Gastroesophageal sphincter (tissue), 4 donors: Measurements from ENCODE around the gene ALDH1L1. TPM values are rescaled to one million over a fixed set of nuclear protein-coding genes. Genes with fewer than 3 reads are reported as not detected.

Experiments used
- ATAC-seq: fragments of 150-250 bp; one replicate; pipeline ENCODE4 v1.9.1; 2016; ENCODE audit warnings: mild to moderate bottlenecking, moderate library complexity
- H3K27ac ChIP-seq, 4 donors: fragments of 200-600 bp; sonication (generic) in 3 of 4; 1 replicate in 3 of 4; 2 replicates in 1 of 4; pipeline ENCODE4 v1.5.1; 2016 to 2019
- H3K27me3 ChIP-seq: fragments of 200-600 bp; sonication (generic); one replicate; pipeline ENCODE4 v1.5.1; 2019
- H3K36me3 ChIP-seq, 2 donors: fragments of 200-600 bp; sonication (generic); one replicate each; pipeline ENCODE4 v1.5.1; 2019; ENCODE audit warnings: control low read depth in 1 of 2
- H3K4me1 ChIP-seq, 3 donors: fragments of 200-600 bp; sonication (generic); 1 replicate in 2 of 3; 2 replicates in 1 of 3; pipeline ENCODE4 v1.5.1; 2016 to 2019; ENCODE audit warnings: control low read depth in 2 of 3
- H3K4me3 ChIP-seq, 2 donors: fragments of 200-600 bp; sonication (generic); one replicate each; pipeline ENCODE4 v1.5.1; 2019; ENCODE audit warnings: mild to moderate bottlenecking in 1 of 2, moderate library complexity in 1 of 2
- H3K9me3 ChIP-seq, 3 donors: fragments of 200-600 bp; sonication (generic); one replicate each; pipeline ENCODE4 v1.5.1; 2017 to 2019; ENCODE audit warnings: control low read depth in 2 of 3
- CTCF ChIP-seq, 4 experiments: fragments of 200-600 bp in 2 of 4; fragments of 450-650 bp in 2 of 4; sonication (generic) in 1 of 4; IDR thresholded peaks; one replicate each; pipeline ENCODE4 v1.5.1; 2017 to 2019; ENCODE audit warnings: antibody characterized with exemption in 4 of 4, mild to moderate bottlenecking in 2 of 4, moderate library complexity in 2 of 4
- EP300 ChIP-seq: sonication (generic); formaldehyde crosslinking; IDR thresholded peaks from one replicate; pipeline ENCODE4 v1.6.1; 2017; ENCODE audit warnings: antibody characterized with exemption, mild to moderate bottlenecking
- POLR2A ChIP-seq, 2 donors: fragments of 450-650 bp; IDR thresholded peaks; one replicate each; pipeline ENCODE4 v1.6.1; 2017; ENCODE audit warnings: antibody characterized with exemption in 2 of 2, mild to moderate bottlenecking in 2 of 2, moderate library complexity in 1 of 2
- POLR2AphosphoS5 ChIP-seq: sonication (generic); formaldehyde crosslinking; IDR thresholded peaks from one replicate; pipeline ENCODE4 v1.6.1; 2017; ENCODE audit warnings: antibody characterized with exemption
- WGBS, 2 donors: methylation state at CpG; one replicate each; pipeline ENCODE4 v1.1.5; 2018; ENCODE audit warnings: low coverage in 1 of 2; 5-methylcytosine and 5-hydroxymethylcytosine counted together
- total RNA-seq, 4 donors: library from RNA; depleted of rRNA; stranded (reverse); fragments of >200 nt; gene quantifications; one replicate each; pipeline ENCODE4 v1.1.0, GENCODE V29; 2016

ALDH1L1 gene
- total RNA-seq, 4 donors from 2014 or later, result 16.3 to 67.9 (median 38.7) TPM

- H3K27me3 ChIP-seq, result no peaks in the 10 kb centered on the region
- peaks cover 0 to 5% (median 0%) of the 10 kb centered on the region in 3 donors for H3K4me1 ChIP-seq
- peak; percentile 20 for ATAC-seq
- no peak overlapping the region for H3K27ac ChIP-seq
- H3K4me3 ChIP-seq, result no peak overlapping the region
- WGBS, 2 donors, result 49% methylated on average over 9 of the region's 16 CpGs; no CpG with 5 or more reads in 1 of the 2 donors
- TF ChIP-seq POLR2A (IDR thresholded peaks at IDR 0.05) (no peak), CTCF (IDR thresholded peaks at IDR 0.05) (no peak), POLR2AphosphoS5 (peak; percentile 20), EP300 (no peak)
- no peaks in the 10 kb centered on the region for H3K9me3 ChIP-seq
- H3K36me3 ChIP-seq, result peaks cover 0 to 22% of the 10 kb centered on the region in 2 donors
These were observed 50.9 kb downstream of the ALDH1L1 start for GRCh38 chr3:126129398-126129891.

GRCh38 chr3:126128504-126129397 lies 51.6 kb downstream of the ALDH1L1 start:
- Histone ChIP-seq H3K4me3 (no peak overlapping the region), H3K36me3 (peaks cover 0 to 22% of the 10 kb centered on the region in 2 donors), H3K9me3 (no peaks in the 10 kb centered on the region), H3K4me1 (no peaks in the 10 kb centered on the region), H3K27me3 (no peaks in the 10 kb centered on the region), H3K27ac (no peak overlapping the region)
- no peak for TF ChIP-seq EP300
- TF ChIP-seq POLR2AphosphoS5, result no peak
- TF ChIP-seq POLR2A (IDR thresholded peaks at IDR 0.05), result no peak
- no peak for TF ChIP-seq CTCF (IDR thresholded peaks at IDR 0.05)
- no peak for ATAC-seq
- no CpG with 5 or more reads among the region's 13 CpGs for WGBS, 2 donors

GRCh38 chr3:126127904-126128303 lies 52.5 kb downstream of the ALDH1L1 start:
- no peaks in the 10 kb centered on the region for H3K27me3 ChIP-seq
- no peak for ATAC-seq
- no peak for TF ChIP-seq CTCF (IDR thresholded peaks at IDR 0.05)
- TF ChIP-seq POLR2A (IDR thresholded peaks at IDR 0.05), result no peak
- no peak for TF ChIP-seq POLR2AphosphoS5
- TF ChIP-seq EP300, result no peak
- H3K4me3 ChIP-seq, result no peak overlapping the region
- 89 to 93% methylated on average over 5 of the region's 7 CpGs for WGBS, 2 donors
- peaks cover 0 to 22% of the 10 kb centered on the region in 2 donors for H3K36me3 ChIP-seq
- no peaks in the 10 kb centered on the region for H3K9me3 ChIP-seq
- no peaks in the 10 kb centered on the region for H3K4me1 ChIP-seq
- no peak overlapping the region for H3K27ac ChIP-seq

GRCh38 chr3:126127452-126127851 lies 52.9 kb downstream of the ALDH1L1 start:
- no peak overlapping the region for H3K27ac ChIP-seq
- WGBS, 2 donors, result no CpG with 5 or more reads among the region's 10 CpGs
- no peaks in the 10 kb centered on the region for H3K9me3 ChIP-seq
- H3K27me3 ChIP-seq, result no peaks in the 10 kb centered on the region
- H3K36me3 ChIP-seq, result peaks cover 0 to 22% of the 10 kb centered on the region in 2 donors
- no peaks in the 10 kb centered on the region for H3K4me1 ChIP-seq
- no peak overlapping the region for H3K4me3 ChIP-seq
- TF ChIP-seq POLR2A (IDR thresholded peaks at IDR 0.05) (no peak), CTCF (IDR thresholded peaks at IDR 0.05) (no peak), POLR2AphosphoS5 (no peak), EP300 (no peak)
- no peak for ATAC-seq
